Activated naive CD4-positive, alpha-beta T cell treated with anti-CD3 and anti-CD28 coated beads, Interleukin-2, amount 50 U/mL, for 24 hours (primary cell): ENCODE results near the gene IQCE.
"Not testable (repeated sequence)": the region's sequence is repeated elsewhere in the genome, so short reads cannot be mapped to it uniquely, and the experiment has no call there.

Experiments
- H3K27ac Mint-ChIP-seq: one replicate; pipeline ENCODE4 v1.8.0; 2021; ENCODE audit warnings: mild to moderate bottlenecking, mixed read lengths
- H3K27me3 Mint-ChIP-seq: one replicate; pipeline ENCODE4 v1.8.0; 2021; ENCODE audit warnings: mixed read lengths
- H3K36me3 Mint-ChIP-seq: one replicate; pipeline ENCODE4 v1.8.0; 2021; ENCODE audit warnings: mixed read lengths
- H3K4me1 Mint-ChIP-seq: one replicate; pipeline ENCODE4 v1.8.0; 2021; ENCODE audit warnings: mixed read lengths
- H3K4me3 Mint-ChIP-seq: one replicate; pipeline ENCODE4 v1.8.0; 2021; ENCODE audit warnings: mild to moderate bottlenecking, mixed read lengths
- H3K9me3 Mint-ChIP-seq: one replicate; pipeline ENCODE4 v1.8.0; 2021; ENCODE audit warnings: mixed read lengths

Gene IQCE

GRCh38 chr7:2589941-2590340, 31.2 kb downstream of the IQCE start:
- H3K9me3 Mint-ChIP-seq, H3K27me3 Mint-ChIP-seq, H3K36me3 Mint-ChIP-seq, H3K4me3 Mint-ChIP-seq, H3K4me1 Mint-ChIP-seq, H3K27ac Mint-ChIP-seq: not testable (repeated sequence)

- Mint-ChIP-seq H3K27me3 (no peaks in the 10 kb centered on the region), H3K4me1 (no peaks in the 10 kb centered on the region), H3K27ac (no peak overlapping the region), H3K9me3 (no peaks in the 10 kb centered on the region), H3K4me3 (no peak overlapping the region), H3K36me3 (peaks cover 7% of the 10 kb centered on the region)
These were observed 33.6 kb downstream of the IQCE start for GRCh38 chr7:2592375-2592865.

GRCh38 chr7:2593036-2593727, 34.4 kb downstream of the IQCE start:
- Mint-ChIP-seq H3K27me3 (no peaks in the 10 kb centered on the region), H3K4me1 (no peaks in the 10 kb centered on the region), H3K9me3 (no peaks in the 10 kb centered on the region), H3K4me3 (no peak overlapping the region), H3K27ac (no peak overlapping the region), H3K36me3 (peaks cover 7% of the 10 kb centered on the region)

GRCh38 chr7:2594599-2594998, 35.8 kb downstream of the IQCE start:
- no peak overlapping the region for H3K4me3 Mint-ChIP-seq
- no peaks in the 10 kb centered on the region for H3K27me3 Mint-ChIP-seq
- peaks cover 9% of the 10 kb centered on the region for H3K36me3 Mint-ChIP-seq
- H3K4me1 Mint-ChIP-seq, result no peaks in the 10 kb centered on the region
- no peak overlapping the region for H3K27ac Mint-ChIP-seq
- no peaks in the 10 kb centered on the region for H3K9me3 Mint-ChIP-seq

GRCh38 chr7:2595258-2595860, 36.6 kb downstream of the IQCE start:
- no peak overlapping the region for H3K4me3 Mint-ChIP-seq

GRCh38 chr7:2596464-2597272, 37.9 kb downstream of the IQCE start:
- H3K9me3 Mint-ChIP-seq, result no peaks in the 10 kb centered on the region
- no peak overlapping the region for H3K4me3 Mint-ChIP-seq
- H3K27me3 Mint-ChIP-seq, result no peaks in the 10 kb centered on the region
- peaks cover 9% of the 10 kb centered on the region for H3K36me3 Mint-ChIP-seq
- H3K4me1 Mint-ChIP-seq, result no peaks in the 10 kb centered on the region
- H3K27ac Mint-ChIP-seq, result no peak overlapping the region

More at GRCh38 chr7:2595258-2595860, 36.6 kb downstream of the IQCE start:
- Mint-ChIP-seq H3K9me3 (no peaks in the 10 kb centered on the region), H3K4me1 (no peaks in the 10 kb centered on the region), H3K27me3 (no peaks in the 10 kb centered on the region), H3K27ac (no peak overlapping the region), H3K36me3 (peaks cover 9% of the 10 kb centered on the region)

- Mint-ChIP-seq H3K9me3 (no peaks in the 10 kb centered on the region), H3K36me3 (peaks cover 6% of the 10 kb centered on the region), H3K4me3 (no peak overlapping the region), H3K4me1 (no peaks in the 10 kb centered on the region), H3K27me3 (no peaks in the 10 kb centered on the region), H3K27ac (no peak overlapping the region)
These were observed 38.5 kb downstream of the IQCE start for GRCh38 chr7:2597273-2597640.

- Mint-ChIP-seq H3K36me3 (peaks cover 6% of the 10 kb centered on the region), H3K27me3 (no peaks in the 10 kb centered on the region), H3K4me1 (no peaks in the 10 kb centered on the region), H3K4me3 (no peak overlapping the region), H3K9me3 (no peaks in the 10 kb centered on the region), H3K27ac (no peak overlapping the region)
These were observed 39.5 kb downstream of the IQCE start for GRCh38 chr7:2598154-2598823.

- Mint-ChIP-seq H3K4me3 (no peak overlapping the region), H3K36me3 (peaks cover 5% of the 10 kb centered on the region), H3K4me1 (no peaks in the 10 kb centered on the region), H3K27ac (no peak overlapping the region), H3K27me3 (no peaks in the 10 kb centered on the region), H3K9me3 (no peaks in the 10 kb centered on the region)
These were observed 42.3 kb downstream of the IQCE start for GRCh38 chr7:2601065-2601464.

GRCh38 chr7:2601907-2602306, 43.1 kb downstream of the IQCE start:
- Mint-ChIP-seq H3K27ac (no peak overlapping the region), H3K36me3 (peaks cover 4% of the 10 kb centered on the region), H3K4me1 (no peaks in the 10 kb centered on the region), H3K27me3 (no peaks in the 10 kb centered on the region), H3K4me3 (no peak overlapping the region), H3K9me3 (no peaks in the 10 kb centered on the region)

- Mint-ChIP-seq H3K9me3 (no peaks in the 10 kb centered on the region), H3K27me3 (no peaks in the 10 kb centered on the region), H3K4me1 (no peaks in the 10 kb centered on the region), H3K4me3 (no peak overlapping the region), H3K36me3 (peaks cover 4% of the 10 kb centered on the region), H3K27ac (no peak overlapping the region)
These were observed 43.7 kb downstream of the IQCE start for GRCh38 chr7:2602406-2603043.

GRCh38 chr7:2603044-2603965, 44.5 kb downstream of the IQCE start:
- peaks cover 4% of the 10 kb centered on the region for H3K36me3 Mint-ChIP-seq
- no peak overlapping the region for H3K27ac Mint-ChIP-seq

GRCh38 chr7:2604608-2605174, 45.9 kb downstream of the IQCE start:
- no peaks in the 10 kb centered on the region for H3K9me3 Mint-ChIP-seq
- H3K36me3 Mint-ChIP-seq, result peaks cover 2% of the 10 kb centered on the region
- H3K4me1 Mint-ChIP-seq, result peaks cover 5% of the 10 kb centered on the region
- H3K4me3 Mint-ChIP-seq, result no peak overlapping the region
- H3K27ac Mint-ChIP-seq, result no peak overlapping the region
- H3K27me3 Mint-ChIP-seq, result no peaks in the 10 kb centered on the region

More at GRCh38 chr7:2603044-2603965, 44.5 kb downstream of the IQCE start:
- no peaks in the 10 kb centered on the region for H3K4me1 Mint-ChIP-seq
- H3K27me3 Mint-ChIP-seq, result no peaks in the 10 kb centered on the region
- H3K9me3 Mint-ChIP-seq, result no peaks in the 10 kb centered on the region
- no peak overlapping the region for H3K4me3 Mint-ChIP-seq
